Measurements from ENCODE around the gene ASB5.

ASB5 gene

DNA sequence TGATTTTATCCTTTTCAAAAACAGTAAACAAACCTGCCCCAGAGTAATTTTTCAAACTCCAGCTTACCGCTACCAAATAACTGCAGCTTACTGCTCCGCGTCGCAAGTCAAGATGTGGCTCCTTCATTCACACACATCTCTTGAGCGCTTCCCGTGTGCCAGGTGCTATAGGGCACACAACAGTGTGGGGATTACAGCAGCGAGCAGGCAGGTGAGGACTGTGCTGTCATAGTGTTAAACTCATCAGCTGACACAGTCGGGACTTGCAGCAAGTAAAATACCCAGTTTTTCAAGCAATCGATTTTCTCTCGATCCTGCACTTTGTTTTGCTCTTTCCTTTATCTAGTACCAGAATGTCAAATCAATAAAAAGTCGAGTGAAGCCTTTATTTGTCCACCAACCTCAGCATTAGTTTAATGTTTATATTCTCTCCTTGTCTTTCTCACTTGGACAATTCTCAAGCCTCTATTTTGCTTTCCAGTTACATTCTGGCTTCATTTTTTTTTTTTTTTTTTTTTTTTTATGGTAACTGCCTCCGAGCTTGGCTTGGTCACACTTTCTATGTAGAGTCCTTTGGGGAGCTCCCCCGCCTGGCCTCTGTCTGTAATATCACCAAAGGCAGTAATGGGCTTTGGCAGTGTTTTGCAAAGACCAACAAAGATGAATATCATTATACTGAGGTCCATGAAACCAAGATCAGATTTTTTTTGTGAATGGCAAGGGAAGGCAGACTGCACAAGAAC is 8.3 kb upstream of the ASB5 start:
- DNase-seq: peak; percentile 87

DNA sequence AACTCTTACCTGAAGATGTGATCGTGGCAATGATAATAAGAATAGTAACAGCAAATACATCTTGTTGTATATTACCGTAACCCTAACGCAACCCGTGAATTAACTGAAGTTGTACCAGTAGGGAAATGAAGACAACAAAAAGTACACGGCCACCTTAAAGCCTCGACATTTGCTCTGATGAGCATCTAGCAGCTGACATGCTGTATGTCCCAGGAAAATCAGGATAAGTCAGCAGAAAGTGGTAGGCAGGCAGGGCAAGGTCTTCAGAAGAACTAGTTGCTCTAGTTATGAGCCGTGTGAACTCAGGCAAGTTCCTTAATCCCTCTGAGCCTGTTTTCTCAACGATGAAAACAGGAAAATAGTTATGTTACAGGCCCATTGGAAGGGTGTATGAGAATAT is 7.7 kb upstream of the ASB5 start:
- peak; percentile 37 for DNase-seq

DNA sequence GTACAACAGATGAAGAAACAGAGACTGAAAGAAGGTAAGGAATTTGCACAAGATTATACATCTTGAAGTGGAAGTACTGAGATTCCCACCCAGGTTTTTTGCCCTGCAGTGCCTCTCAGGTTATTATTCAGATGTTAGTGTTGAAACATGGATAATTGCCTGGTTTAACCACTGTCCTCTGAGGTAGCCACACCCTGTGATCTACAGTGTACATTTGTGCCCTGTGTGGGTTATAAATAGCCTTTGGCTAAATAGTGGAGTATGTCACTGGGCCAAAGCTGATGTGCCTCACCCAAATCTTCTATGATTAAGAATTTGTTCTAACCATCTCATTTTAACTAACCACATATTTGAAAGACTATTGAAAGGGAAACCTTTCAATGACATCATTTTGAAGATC is 5.4 kb upstream of the ASB5 start:
- no peak for DNase-seq

DNA sequence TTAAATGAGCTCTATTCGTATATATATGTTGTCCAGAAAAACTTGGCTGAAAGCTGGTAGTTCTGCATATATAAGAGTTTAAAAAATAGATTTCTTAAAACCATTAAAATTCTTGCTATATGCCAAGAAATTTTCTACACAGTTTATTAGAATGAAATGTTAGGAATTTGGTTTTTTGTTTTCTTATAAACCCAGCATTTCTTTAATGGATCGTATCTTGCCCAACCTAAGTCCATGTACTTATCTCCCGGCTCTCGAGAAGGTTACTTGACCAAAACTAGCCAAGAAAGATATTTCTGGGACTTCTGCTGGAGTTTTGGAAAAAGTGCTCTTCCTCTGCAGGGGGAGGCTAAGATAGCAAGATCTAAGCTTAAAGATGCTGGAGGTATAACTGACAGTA is 4.7 kb upstream of the ASB5 start:
- DNase-seq: no peak

DNA sequence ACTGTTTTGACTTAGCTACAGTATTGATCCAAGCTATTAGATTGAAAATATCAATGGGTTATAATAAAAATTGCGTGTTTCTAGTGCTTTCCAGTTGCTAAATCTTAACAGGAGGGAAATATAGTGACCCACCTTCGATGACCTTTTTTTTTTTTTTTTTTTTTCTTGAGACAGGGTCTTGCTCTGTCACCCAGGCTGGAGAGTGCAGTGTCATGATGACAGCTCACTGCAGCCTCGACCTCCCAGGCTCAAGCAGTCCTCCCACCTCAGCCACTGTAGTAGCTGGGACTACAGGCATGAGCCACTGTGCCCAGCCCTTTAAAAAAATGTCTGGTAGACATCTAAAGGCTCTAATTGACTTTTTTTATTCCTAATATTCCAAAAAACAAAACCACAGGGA is 3.8 kb upstream of the ASB5 start:
- no peak for DNase-seq

DNA sequence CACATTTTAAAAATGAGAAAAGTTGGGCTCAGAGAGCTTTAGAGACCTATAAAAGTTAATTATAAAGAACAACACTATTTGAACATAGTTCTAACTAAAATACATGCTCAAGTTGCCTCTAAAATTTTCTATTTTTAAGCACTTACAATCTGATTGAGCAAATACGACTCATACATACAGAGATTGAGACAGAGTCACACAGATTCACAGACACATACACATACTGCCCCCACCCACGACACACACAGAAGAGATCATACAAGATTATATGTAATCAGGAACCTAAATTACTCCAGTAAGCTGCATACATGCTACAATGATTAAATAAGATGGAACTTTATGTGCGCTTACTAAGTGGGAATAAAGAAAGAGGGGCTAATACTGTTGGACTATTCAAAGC is 2.7 kb upstream of the ASB5 start:
- DNase-seq: no peak

DNA sequence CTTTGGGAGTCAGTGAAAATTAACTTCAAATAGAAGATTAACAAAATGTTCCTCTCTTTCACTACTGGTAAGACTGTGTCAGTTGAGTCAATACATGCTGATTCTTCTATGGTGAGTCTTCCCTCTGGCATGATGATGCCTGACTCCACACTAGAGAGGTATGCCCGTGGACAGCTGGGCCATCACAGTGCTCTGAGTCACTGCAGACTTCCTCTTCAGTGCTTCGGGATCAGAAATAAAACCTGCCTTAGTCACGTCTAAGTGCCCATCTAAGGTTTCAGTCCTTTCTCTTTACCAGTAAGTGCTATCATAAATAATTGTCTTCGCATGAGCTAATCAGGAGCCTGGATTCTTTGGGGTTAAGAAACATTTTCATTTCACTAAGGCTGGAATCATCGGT is 1.6 kb upstream of the ASB5 start:
- peak; percentile 91 for DNase-seq

DNA sequence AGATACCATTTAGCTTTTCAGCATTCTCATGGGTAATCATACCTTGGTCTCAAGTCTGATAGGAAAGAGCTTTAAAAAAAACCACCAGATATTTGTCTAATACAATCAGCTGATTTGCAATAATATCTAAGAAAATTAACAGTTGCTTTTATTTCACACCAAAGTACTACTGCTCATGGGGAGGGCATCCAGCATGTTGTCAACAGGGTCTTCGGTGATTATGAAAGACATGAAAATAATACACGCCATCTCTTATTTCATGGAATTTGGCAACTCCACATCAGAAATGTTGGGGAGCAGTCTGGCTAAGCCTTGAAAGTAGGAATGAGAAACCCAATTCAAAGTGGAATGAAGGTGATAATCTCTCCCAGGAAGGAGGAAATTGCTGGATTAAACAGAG is 3.0 kb downstream of the ASB5 start:
- DNase-seq: no peak

DNA sequence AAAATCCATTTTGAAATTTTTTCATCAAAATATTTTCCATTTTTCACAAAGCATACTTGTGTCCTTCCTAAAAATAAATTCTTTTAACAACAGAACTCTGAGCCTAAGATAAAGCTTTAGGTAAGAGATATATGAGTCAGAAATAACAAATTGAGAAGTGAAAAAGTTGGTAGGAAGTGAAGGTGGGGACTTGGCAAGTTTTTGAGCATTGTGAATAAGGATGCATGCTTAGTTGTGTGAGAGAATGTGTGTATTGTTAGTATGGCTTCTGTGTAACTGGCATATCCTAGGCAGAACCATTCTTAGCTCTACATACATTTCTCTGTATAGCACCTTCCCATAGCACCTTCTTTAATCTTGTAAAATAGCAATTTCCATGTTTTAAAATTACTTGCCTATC is 6.8 kb downstream of the ASB5 start:
- no peak for DNase-seq

DNA sequence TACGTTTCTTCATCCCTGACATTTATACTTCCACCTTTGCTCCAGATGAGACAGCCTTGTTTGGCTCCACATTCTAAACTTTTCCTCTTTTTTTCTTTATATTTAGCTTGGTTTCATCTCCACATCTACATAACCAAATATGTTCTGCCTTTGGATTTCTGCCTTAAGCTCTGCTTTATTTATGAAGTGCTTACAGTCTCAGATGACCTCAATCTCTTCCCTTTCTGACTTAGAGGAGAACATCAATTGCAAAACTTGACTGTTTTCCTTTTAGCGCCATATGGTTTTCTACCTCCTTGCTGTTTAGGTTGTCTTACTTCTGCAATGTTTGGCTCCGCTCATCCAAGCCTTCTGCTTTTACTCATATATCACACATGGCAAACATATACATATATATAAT is 7.5 kb downstream of the ASB5 start:
- DNase-seq: no peak

DNA sequence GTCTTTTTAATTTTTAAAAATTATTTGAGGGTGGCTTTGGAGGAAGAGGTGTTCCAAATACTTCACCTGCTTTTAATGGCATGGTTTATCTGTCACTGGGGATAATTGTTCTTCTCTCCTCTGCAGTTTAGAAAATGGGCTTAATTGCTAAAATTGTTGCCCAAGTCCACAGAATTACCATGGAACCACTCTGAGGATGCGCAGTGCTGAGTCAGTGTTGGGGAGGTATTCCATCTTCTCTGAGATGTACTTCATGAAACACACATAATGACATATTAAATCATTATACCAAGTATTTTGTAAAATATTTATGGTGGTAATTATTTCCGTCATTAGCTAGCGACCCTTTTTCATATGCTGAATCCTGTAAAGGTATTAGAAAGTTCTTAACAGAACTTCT is 8.0 kb downstream of the ASB5 start:
- no peak for DNase-seq

DNA sequence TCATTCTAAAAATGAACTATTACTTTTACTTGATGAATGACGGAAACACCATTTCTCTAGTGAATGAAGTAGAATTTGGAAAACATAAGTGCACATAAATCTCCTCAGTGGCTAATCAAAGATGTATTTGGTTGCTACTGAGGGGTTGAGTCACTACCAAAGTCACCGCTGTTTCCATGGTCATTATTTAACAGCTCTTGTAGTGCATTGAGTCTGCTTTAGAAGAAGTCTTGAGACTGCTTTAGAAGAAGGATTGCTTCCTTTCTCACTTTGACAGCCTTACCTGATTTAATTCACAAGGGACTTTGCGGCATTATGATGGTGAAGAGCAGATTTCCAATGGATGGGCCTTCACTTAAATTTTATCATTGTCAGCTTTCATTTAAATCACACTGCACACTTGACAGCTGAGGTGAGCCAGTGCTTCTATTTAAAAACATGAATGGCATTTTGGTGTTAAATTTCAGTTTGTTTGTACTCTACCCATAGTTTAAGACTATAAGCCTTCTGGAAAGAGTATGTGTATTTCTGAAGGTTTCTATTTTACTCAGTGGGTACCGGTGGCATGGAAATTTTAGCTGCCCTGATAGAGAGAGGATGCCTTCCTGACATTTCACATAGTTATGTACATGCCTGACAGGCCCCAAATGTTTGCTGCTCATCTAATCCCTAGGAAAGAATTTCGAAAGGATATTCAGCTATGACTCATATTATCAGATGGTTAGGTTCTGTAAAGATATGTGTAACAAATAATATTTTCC is 9.5 kb downstream of the ASB5 start:
- no peak for DNase-seq

DNA sequence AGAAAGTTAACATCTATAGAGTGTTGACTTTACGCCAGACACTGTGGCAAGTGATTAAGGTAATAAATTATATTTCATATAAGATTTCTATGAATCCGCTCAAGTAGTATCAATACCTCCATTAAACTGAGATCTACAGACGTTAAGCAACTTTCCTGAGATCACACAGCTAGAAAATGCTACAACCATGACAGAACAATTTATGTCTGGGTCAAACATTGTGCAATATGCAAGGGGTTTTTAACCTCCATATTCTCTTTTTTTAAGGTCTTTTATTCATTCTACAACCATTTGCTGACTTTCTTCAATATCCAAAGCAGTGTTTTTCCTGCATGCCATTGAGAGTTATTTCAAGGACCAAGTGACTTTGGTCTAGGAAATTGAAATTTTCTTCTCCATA is 10.9 kb downstream of the ASB5 start:
- DNase-seq: no peak

DNA sequence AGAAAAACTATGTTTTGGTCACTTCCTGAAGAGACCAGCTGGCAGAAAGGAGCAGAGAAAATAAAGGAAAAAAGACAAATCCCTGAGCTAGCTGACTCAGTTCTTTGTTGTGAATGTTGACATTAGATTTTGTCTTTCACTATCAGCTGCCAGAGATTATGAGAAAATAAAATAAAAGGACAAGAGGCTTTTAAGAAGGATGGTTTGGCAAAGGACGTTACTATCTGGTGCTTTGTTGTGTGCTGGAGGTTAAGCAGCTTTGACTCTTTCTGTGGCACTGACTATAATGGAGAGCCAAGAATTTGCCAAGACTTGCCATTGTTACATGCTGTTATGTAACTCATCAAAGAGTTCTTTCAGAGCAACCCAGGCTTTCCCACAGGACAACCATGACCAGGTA is 12.1 kb downstream of the ASB5 start:
- no peak for DNase-seq

DNA sequence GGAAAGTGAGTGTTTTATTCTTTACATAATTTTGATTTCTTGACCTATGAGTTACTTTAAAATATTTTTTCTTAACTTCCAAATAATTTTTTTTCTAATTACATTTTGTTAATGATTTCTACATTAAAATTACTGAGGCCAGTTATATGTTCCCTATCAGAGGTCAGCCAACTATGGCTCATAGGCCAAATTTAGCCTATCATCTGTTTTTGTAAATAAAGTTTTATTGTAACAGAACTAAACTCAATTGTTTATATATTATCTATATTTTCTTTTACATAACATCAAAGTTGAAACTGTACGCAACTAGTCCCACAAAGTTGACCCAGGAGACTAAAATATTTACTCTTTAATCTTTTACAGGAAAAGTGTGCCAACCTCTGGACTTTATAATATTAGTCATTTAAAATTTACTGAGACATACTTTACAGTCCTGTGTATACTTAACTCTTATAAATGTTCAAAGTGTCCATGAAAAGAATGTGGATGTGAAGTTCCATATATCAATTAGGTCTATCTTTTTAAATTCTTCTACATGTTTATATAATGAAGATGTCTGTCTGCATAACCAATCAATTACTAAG is 26.2 kb downstream of the ASB5 start:
- DNase-seq: no peak

DNA sequence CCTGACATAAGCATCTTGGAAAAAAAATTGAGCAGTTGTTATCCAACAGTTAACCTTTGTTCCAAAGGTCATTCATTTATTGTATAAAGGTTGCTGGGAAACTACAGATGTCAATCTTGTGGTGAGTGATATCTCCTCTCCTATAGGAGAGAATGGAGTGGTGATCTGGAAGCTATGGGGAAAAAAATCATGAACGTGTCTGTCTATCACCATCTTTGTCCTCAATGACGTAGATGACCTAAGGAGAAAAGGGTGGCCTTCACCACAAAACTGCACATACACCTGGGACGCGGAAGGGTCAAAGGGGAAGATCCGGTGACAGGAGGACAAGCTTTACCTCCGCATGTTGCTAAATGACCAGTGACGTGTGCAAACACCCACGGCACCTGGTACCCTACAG is 27.3 kb downstream of the ASB5 start:
- DNase-seq: no peak

DNA sequence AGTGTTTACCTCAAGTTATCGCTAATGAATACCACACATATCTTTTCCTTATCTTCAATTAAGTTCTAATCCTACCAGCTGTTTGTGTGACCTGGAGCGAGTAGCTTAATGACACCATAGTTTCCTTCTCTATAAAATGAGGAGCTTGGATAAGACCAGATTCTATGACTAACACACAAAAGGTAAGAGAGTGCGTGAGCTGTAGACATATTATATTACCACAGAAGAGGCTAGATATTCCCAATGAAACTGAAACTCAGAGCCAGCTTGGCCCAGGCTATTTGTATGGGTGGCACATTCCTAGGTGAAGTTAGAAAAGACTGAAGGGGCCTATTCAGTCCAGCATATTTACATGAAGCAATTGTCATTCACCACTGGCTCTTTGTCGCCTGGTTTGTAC is 30.2 kb downstream of the ASB5 start:
- DNase-seq: peak; percentile 75

DNA sequence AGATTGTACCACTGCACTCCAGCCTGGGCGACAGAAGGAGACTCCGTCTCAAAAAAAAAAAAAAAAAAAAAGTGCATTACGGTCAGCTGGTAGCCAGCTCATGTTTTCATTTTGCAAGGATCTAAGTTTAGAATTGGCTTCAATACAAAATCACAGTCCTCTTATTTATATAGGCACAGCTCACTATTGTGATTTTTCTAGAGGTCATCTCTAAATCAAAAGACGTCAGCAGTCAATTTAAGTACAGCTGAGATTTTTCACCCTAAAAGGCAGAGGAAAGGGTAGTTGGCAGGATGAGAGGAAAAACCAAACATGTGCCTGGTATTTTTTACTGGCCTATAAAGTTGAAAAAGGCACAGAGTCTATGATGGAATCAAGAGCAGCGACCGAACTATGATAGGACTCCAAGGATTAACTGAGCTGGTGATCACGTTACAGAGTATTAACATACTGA is 30.8 kb downstream of the ASB5 start:
- no peak for DNase-seq

DNA sequence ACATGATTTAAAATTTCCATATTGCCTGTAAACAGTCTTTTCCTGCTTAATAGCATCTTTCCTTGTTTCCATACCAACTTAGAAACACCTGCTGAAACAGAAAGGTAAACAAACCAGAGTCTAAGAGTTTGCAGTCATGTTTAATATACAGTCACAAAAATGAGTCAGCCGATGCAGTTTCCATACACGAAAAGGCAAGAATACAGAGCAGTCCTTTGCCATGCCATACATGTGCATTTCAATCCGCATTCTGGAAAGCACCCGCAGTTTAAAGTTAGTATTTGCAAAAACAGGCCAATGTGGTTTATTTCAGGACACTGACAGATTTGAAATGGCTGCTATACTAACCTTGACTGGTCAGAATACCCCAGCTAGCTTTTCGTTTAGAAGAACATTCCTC is 32.1 kb downstream of the ASB5 start:
- peak; percentile 89 for DNase-seq

DNA sequence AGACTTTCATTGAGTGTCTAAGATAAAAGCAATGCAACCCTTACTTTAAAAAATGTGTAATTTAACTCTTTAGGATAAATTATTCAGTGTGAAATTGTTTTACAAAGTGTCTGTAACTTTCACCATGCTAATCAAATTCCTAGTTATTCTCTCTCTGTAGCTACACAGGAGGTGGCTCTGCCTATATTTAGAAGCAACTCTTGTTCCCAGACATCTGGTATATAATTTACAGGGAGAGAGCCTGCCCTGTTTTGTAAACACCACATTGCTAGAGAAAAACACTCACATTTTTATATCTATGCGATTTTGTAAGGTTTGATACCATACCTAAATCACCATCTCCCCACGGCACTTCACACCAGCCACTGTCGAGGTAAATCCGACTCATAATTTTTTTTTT is 38.2 kb downstream of the ASB5 start:
- DNase-seq: no peak

DNA sequence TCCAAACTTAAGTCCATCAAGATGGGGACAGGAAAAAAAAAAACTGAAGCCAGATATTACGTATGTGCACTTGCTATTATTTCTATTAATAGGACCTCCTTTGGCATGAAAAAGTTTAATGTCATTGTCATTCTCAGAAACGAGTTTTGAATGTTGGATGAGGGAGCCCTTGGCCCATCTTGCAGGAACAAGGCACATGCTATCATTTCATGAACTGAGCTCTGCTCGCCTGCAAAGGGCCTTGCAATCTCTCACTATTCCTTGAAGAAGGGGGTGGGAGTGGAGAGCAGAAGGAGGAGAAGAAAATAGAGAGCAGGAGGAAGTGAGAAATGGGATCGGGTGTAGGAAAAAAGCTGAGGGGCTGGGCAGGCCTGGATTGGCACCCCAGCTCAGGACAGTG is 39.4 kb downstream of the ASB5 start:
- DNase-seq: no peak

DNA sequence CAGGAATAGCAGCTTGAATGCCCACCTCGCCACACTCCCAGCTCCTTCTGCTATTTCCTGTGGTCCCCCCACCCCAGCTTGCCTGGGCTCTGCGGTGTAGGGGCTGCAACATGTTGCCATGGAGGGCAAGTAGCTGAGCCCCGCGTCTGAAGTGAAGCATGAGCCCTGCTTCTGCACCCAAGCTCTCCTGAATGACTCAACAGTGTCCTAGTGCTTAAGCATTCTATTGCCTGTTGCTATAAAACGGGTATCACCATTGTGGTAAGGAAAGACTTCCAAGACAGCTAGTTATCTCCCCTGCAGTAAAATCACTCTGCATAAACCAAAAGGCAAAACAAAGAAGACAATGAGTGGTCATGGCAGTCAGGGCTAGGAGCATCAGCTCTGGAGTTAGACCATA is 42.3 kb downstream of the ASB5 start:
- no peak for DNase-seq

DNA sequence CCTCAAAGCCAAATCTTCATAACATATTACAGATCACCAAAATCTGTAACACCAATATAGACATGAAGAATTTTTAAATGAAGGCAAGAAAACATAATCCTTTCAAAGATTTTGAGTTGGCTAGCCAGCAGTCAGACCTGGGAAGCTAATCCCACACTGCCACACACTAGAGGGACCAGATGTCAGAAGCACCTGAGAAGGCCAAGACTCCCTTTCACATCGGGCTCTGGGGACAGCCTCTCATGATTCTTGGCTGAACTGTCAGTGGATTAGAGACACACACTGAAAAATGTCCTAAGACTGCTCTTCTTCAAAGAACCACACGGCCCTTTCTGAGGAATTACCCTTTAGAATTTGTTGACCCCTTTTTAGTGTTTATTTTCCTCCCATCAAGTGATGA is 45.5 kb downstream of the ASB5 start:
- no peak for DNase-seq

DNA sequence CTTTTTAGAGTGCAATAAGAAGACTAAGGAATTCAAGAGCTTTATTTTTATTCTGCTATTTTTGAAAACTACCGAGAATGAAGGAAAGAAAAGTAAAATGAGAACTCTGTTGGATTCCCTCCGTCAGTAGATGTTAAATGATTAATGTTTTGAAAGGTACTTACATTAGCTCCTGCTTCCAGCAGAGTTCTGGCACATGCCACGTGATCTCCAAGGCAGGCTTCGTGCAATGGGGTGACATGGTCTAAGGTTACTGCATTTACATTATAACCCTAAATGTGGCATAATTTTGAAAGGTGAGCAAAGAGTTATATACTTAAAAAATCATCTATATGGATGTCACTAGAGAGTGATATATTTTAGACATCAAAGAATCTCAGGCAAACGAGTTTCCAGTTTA is 46.9 kb downstream of the ASB5 start:
- no peak for DNase-seq
